Measurements from ENCODE around the gene ENO3. TPM values are rescaled to one million over a fixed set of nuclear protein-coding genes. Genes with fewer than 3 reads are reported as not detected.

The ENO3 gene
- total RNA-seq, 1 experiment from 2014 or later: 24.6 TPM

DNA sequence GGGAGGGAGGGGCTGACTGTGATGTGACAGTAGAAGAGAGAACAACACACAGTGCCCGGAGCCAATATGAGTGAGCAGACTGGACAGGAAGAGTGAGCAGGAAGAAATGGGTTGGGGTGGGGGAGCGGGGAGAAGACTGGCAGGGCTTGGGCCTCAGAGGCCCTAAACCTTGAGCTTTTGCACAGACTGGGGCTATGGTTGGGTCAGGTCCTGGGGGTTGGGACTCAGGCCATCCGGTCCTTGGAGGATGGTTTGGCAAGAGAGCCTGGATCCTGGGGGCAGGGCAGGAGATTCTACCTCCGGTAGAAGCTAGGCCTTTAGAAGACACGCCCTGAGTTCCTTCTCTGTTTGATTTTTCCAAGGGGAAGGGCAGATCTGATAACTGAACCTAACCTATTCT lies 35.5 kb downstream of the ENO3 start:
- ATAC-seq: peak; percentile 10
- no peaks in the 10 kb centered on the region for H3K9me3 ChIP-seq (ENCODE audit: control insufficient read depth in 1 of 2, insufficient read depth in 1 of 2, low read depth in 1 of 2, low read length in 2 of 2)
- BruUV-seq (replicated peaks): TSS peak; percentile 42

DNA sequence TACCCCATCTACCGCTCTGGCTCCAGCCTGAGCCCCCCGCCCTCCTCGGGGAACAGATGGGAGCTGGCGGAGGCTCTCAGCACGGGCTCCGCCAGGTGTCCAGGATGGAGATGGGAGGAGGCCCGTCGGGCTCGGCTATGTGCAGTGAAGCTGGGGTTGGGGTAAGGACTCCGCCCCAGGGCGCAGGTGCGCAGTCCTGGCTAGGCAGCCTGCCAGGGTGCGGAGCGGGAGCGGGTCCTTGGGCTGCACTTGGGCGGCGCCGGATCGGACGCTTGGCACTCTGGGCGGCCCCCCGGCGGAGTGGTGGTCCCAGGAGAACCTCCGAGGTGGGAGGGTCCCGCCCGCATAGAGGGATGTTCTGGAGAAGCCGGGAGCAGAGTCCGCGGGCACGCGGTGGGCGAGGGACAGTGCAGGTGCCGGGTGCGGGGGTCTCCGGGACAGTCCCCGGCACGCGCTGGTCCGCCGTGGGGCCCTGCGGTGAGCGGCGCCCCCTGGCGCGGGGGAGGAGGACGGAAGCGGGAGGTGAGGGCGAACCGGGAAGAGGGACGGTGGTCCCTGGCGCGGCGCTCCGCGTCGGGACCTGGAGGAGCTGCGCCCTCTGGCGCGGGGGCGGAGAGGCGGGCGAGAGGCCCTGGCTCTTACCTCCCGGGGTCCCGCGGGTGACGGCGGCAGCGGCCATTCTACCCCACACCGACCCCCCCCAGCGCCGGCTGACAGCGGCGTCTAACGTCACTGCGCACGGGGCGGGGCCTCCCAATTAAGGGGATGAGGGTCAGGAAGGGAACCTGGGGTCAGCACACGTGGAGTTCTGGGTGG lies 36.2 kb downstream of the ENO3 start, which contains the start of gene CAMTA2:
CAMTA2 (minus strand) TSS at position 725 of the 816 bp plus-strand sequence. CDS start 1,453 bp downstream, outside the sequence.
- peak within 1 kb of the TSS; percentile 72 to 97 for H3K4me3 ChIP-seq (replicated peaks in 1 of 2; ENCODE audit: low read depth in 1 of 2, low read length in 2 of 2)
- RAD21 ChIA-PET (ENCODE audit: low non-redundant PET in 1 of 2, low total read pairs in 2 of 2, uncharacterized antibody in 2 of 2, unreplicated experiment in 2 of 2): interaction anchor here in 1 of 2 experiments (0.6 kb wide), 1 partner anchor 64 kb away, joined by 3 read pairs; no protein-coding TSS in a partner anchor
- H3K9ac ChIP-seq (ENCODE audit: low read length): peak within 1 kb of the TSS; percentile 90
- DNase-seq (ENCODE audit: low read depth, low spot score) (peak; percentile 52), ATAC-seq (peak; percentile 85)
- H3K27ac ChIP-seq (ENCODE audit: low read depth, low read length): peak within 1 kb of the TSS; percentile 84
- peaks cover 15% of the 10 kb centered on the region for H3K79me2 ChIP-seq (ENCODE audit: insufficient read depth, low read length)
- H2AFZ ChIP-seq (ENCODE audit: low read depth, low read length, poor library complexity, severe bottlenecking): peak within 1 kb of the TSS; percentile 78
- peak within 1 kb of the TSS; percentile 99 for H3K4me2 ChIP-seq (ENCODE audit: low read length)
- H3K9me2 ChIP-seq (ENCODE audit: insufficient read depth): no peaks in the 10 kb centered on the region
- H4K20me1 ChIP-seq (ENCODE audit: insufficient read depth): no peaks in the 10 kb centered on the region
- peaks cover 7 to 24% of the 10 kb centered on the region in 2 experiments for H3K4me1 ChIP-seq (ENCODE audit: control insufficient read depth in 1 of 2, insufficient read depth in 2 of 2, low read length in 2 of 2)
- peaks cover 2 to 7% of the 10 kb centered on the region in 2 experiments; a peak in 1 of 4 replicates for H3K36me3 ChIP-seq (ENCODE audit: control insufficient read depth in 1 of 2, insufficient read depth in 2 of 2, low read length in 2 of 2)
- POLR2A ChIA-PET: interaction anchor here (0.6 to 1.9 kb wide), 6 partner anchors 10 to 78 kb away, joined by 4 to 16 read pairs (median 7); partner anchors contain the start of genes INCA1, KIF1C, RNF167 and SLC25A11
- no peaks in the 10 kb centered on the region for H3K27me3 ChIP-seq (ENCODE audit: insufficient read depth, low read length)
- CTCF ChIA-PET: interaction anchor here (0.6 to 1.4 kb wide), 4 partner anchors 20 to 242 kb away, joined by 3 to 9 read pairs (median 5); partner anchors contain the start of gene SPAG7
- no TSS peak for BruUV-seq (replicated peaks)
- no peaks in the 10 kb centered on the region for H3K9me3 ChIP-seq (ENCODE audit: control insufficient read depth in 1 of 2, insufficient read depth in 1 of 2, low read depth in 1 of 2, low read length in 2 of 2)
- intact Hi-C loops (cut with micrococcal nuclease): loop anchor here (1.0 to 5.0 kb wide), 3 partner anchors 20 to 78 kb away; partner anchors contain the start of genes PFN1 and SPAG7
- TF ChIP-seq SIN3A (IDR thresholded peaks at IDR 0.05; ENCODE audit: low read depth) (no peak), CEBPB (IDR thresholded peaks at IDR 0.05; ENCODE audit: low read depth) (no peak), EZH2 (IDR thresholded peaks at IDR 0.05) (no peak), CBX3 (IDR thresholded peaks at IDR 0.05; ENCODE audit: low read depth) (no peak), RAD21 (IDR thresholded peaks at IDR 0.05; ENCODE audit: low read depth) (peak; percentile 58), POLR2AphosphoS5 (IDR thresholded peaks at IDR 0.05; ENCODE audit: low read depth, low read length) (no peak; the same call in none of the 2 replicates), EZH2phosphoT487 (IDR thresholded peaks at IDR 0.05; ENCODE audit: borderline replicate concordance) (no peak), ZFX (IDR thresholded peaks at IDR 0.05) (peak; percentile 75; the same call in 1 of the 2 replicates)
- TF ChIP-seq, protein P1, sequence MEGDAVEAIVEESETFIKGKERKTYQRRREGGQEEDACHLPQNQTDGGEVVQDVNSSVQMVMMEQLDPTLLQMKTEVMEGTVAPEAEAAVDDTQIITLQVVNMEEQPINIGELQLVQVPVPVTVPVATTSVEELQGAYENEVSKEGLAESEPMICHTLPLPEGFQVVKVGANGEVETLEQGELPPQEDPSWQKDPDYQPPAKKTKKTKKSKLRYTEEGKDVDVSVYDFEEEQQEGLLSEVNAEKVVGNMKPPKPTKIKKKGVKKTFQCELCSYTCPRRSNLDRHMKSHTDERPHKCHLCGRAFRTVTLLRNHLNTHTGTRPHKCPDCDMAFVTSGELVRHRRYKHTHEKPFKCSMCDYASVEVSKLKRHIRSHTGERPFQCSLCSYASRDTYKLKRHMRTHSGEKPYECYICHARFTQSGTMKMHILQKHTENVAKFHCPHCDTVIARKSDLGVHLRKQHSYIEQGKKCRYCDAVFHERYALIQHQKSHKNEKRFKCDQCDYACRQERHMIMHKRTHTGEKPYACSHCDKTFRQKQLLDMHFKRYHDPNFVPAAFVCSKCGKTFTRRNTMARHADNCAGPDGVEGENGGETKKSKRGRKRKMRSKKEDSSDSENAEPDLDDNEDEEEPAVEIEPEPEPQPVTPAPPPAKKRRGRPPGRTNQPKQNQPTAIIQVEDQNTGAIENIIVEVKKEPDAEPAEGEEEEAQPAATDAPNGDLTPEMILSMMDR (IDR thresholded peaks at IDR 0.05 in 2 of 3, conservative IDR thresholded peaks at IDR 0.05 in 1 of 3; ENCODE audit: borderline replicate concordance in 1 of 3, insufficient read depth in 1 of 3, low read depth in 2 of 3, low read length in 2 of 3): peak; percentile 66 to 89 (median 73)
- TF ChIP-seq, protein P2, sequence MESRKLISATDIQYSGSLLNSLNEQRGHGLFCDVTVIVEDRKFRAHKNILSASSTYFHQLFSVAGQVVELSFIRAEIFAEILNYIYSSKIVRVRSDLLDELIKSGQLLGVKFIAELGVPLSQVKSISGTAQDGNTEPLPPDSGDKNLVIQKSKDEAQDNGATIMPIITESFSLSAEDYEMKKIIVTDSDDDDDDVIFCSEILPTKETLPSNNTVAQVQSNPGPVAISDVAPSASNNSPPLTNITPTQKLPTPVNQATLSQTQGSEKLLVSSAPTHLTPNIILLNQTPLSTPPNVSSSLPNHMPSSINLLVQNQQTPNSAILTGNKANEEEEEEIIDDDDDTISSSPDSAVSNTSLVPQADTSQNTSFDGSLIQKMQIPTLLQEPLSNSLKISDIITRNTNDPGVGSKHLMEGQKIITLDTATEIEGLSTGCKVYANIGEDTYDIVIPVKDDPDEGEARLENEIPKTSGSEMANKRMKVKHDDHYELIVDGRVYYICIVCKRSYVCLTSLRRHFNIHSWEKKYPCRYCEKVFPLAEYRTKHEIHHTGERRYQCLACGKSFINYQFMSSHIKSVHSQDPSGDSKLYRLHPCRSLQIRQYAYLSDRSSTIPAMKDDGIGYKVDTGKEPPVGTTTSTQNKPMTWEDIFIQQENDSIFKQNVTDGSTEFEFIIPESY (IDR thresholded peaks at IDR 0.05; ENCODE audit: extremely low read depth, insufficient replicate concordance, low read length): peak; percentile 30
- TF ChIP-seq, protein P3, sequence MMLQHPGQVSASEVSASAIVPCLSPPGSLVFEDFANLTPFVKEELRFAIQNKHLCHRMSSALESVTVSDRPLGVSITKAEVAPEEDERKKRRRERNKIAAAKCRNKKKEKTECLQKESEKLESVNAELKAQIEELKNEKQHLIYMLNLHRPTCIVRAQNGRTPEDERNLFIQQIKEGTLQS (IDR thresholded peaks at IDR 0.05): no peak

More for the DNA sequence above, 35.5 kb downstream of the ENO3 start:
- ChIA-PET CTCF (interaction anchor here (1.1 kb wide), 1 partner anchor 77 kb away, joined by 7 read pairs; no protein-coding TSS in a partner anchor), POLR2A (interaction anchor here (1.6 to 1.9 kb wide), 5 partner anchors 11 to 77 kb away, joined by 4 to 16 read pairs (median 7); partner anchors contain the start of genes INCA1, KIF1C, RNF167 and SLC25A11), RAD21 (ENCODE audit: low non-redundant PET in 1 of 2, low total read pairs in 2 of 2, uncharacterized antibody in 2 of 2, unreplicated experiment in 2 of 2) (no interaction called here)
- Histone ChIP-seq H4K20me1 (ENCODE audit: insufficient read depth) (no peaks in the 10 kb centered on the region), H3K27ac (ENCODE audit: low read depth, low read length) (peak overlapping the region; percentile 84), H3K9me2 (ENCODE audit: insufficient read depth) (no peaks in the 10 kb centered on the region), H3K9ac (ENCODE audit: low read length) (peak overlapping the region; percentile 90), H3K4me2 (ENCODE audit: low read length) (peak overlapping the region; percentile 99), H3K4me1 (ENCODE audit: control insufficient read depth in 1 of 2, insufficient read depth in 2 of 2, low read length in 2 of 2) (peaks cover 7 to 24% of the 10 kb centered on the region in 2 experiments), H3K79me2 (ENCODE audit: insufficient read depth, low read length) (peaks cover 15% of the 10 kb centered on the region), H2AFZ (ENCODE audit: low read depth, low read length, poor library complexity, severe bottlenecking) (no peak overlapping the region), H3K4me3 (replicated peaks in 1 of 2; ENCODE audit: low read depth in 1 of 2, low read length in 2 of 2) (peak overlapping the region; percentile 72 to 97), H3K27me3 (ENCODE audit: insufficient read depth, low read length) (no peaks in the 10 kb centered on the region), H3K36me3 (ENCODE audit: control insufficient read depth in 1 of 2, insufficient read depth in 2 of 2, low read length in 2 of 2) (peaks cover 2 to 8% of the 10 kb centered on the region in 2 experiments; a peak in 1 of 4 replicates)
- TF ChIP-seq, protein P4, sequence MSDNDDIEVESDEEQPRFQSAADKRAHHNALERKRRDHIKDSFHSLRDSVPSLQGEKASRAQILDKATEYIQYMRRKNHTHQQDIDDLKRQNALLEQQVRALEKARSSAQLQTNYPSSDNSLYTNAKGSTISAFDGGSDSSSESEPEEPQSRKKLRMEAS (IDR thresholded peaks at IDR 0.05): no peak
- TF ChIP-seq POLR2AphosphoS5 (IDR thresholded peaks at IDR 0.05; ENCODE audit: low read depth, low read length): peak; percentile 46; the same call in 1 of the 2 replicates
- intact Hi-C loops (cut with micrococcal nuclease): loop anchor here (2.0 to 5.0 kb wide), 2 partner anchors 39 to 78 kb away; partner anchors contain the start of gene PFN1
- no peak for DNase-seq (ENCODE audit: low read depth, low spot score)
